K562 (cell line): ENCODE data around the gene PPIL1. TPM values are rescaled to one million over a fixed set of nuclear protein-coding genes. Genes with fewer than 3 reads are reported as not detected.

Experiments
- BACH1 ChIP-seq: fragments of 200-800 bp; sonication (Bioruptor generic); IDR thresholded peaks from 2 replicates; pipeline ENCODE4 v1.6.1; 2016; ENCODE audit warnings: missing genetic modification characterization, missing compliant biosample characterization
- CBX3 ChIP-seq, 2 experiments: IDR thresholded peaks; 1 replicate in 1 of 2; 2 replicates in 1 of 2; pipeline ENCODE4 v1.6.1; 2012; ENCODE audit warnings: inconsistent platforms in 2 of 2, low read length in 2 of 2, borderline replicate concordance in 1 of 2, control low read depth in 1 of 2
- CBX8 ChIP-seq: fragments of 200-600 bp; sonication (generic); IDR thresholded peaks from 2 replicates; pipeline ENCODE4 v1.6.1; 2012; ENCODE audit warnings: borderline replicate concordance, mixed run types, low read depth, mild to moderate bottlenecking, moderate library complexity, mixed read lengths, low read length, control low read depth, inconsistent platforms; ENCODE audit not compliant: poor library complexity, severe bottlenecking; ENCODE audit errors: extremely low read depth
- CREB3 ChIP-seq: fragments of 450-650 bp; conservative IDR thresholded peaks from 2 replicates; pipeline ENCODE4 v1.6.1; 2016; ENCODE audit warnings: missing genetic modification characterization, low read depth, mild to moderate bottlenecking, missing compliant biosample characterization, moderate library complexity
- E4F1 ChIP-seq: fragments of 250-450 bp; sonication (Bioruptor Pico); IDR thresholded peaks from 2 replicates; pipeline ENCODE4 v1.5.0; 2021; ENCODE audit warnings: mild to moderate bottlenecking, borderline replicate concordance
- EP300 ChIP-seq: IDR thresholded peaks from 2 replicates; pipeline ENCODE4 v1.6.1; 2012; ENCODE audit warnings: low read length, improper control_type of control experiment
- GABPA ChIP-seq: fragments of 200-800 bp; sonication (Bioruptor generic); conservative IDR thresholded peaks from 2 replicates; pipeline ENCODE4 v1.6.1; 2016; ENCODE audit warnings: low read depth, missing genetic modification characterization, missing compliant biosample characterization
- MIER1 ChIP-seq: fragments of 450-650 bp; IDR thresholded peaks from 2 replicates; pipeline ENCODE4 v1.6.1; 2016; ENCODE audit warnings: antibody characterized with exemption, mild to moderate bottlenecking, low read depth
- MLLT1 ChIP-seq, 2 experiments: fragments of 450-650 bp; IDR thresholded peaks; 2 replicates each; pipeline ENCODE4 v1.6.1; 2016
- MTA3 ChIP-seq: fragments of 450-650 bp; formaldehyde crosslinking; IDR thresholded peaks from 2 replicates; pipeline ENCODE4 v1.6.1; 2017; ENCODE audit warnings: mild to moderate bottlenecking, borderline replicate concordance
- NRF1 ChIP-seq, 2 experiments: fragments of 450-650 bp; IDR thresholded peaks in 1 of 2; conservative IDR thresholded peaks in 1 of 2; 2 replicates each; pipeline ENCODE4 v1.6.1; 2014; ENCODE audit warnings: mild to moderate bottlenecking in 2 of 2
- PHB2 ChIP-seq: fragments of 450-650 bp; IDR thresholded peaks from 2 replicates; pipeline ENCODE4 v1.6.1; 2017; ENCODE audit warnings: low read depth
- PTTG1 ChIP-seq: fragments of 450-650 bp; IDR thresholded peaks from 2 replicates; pipeline ENCODE4 v1.6.1; 2016; ENCODE audit warnings: low read depth, mild to moderate bottlenecking, missing genetic modification characterization, missing compliant biosample characterization
- SAP30 ChIP-seq: fragments of 200-600 bp; sonication (generic); IDR thresholded peaks from 2 replicates; pipeline ENCODE4 v1.6.1; 2012; ENCODE audit warnings: borderline replicate concordance, low read depth, mild to moderate bottlenecking, moderate library complexity, low read length, control low read depth, inconsistent platforms; ENCODE audit not compliant: insufficient read depth, poor library complexity, severe bottlenecking
- SMARCC2 ChIP-seq: fragments of 450-650 bp; IDR thresholded peaks from 2 replicates; pipeline ENCODE4 v1.6.1; 2017; ENCODE audit warnings: antibody characterized with exemption, moderate library complexity, mild to moderate bottlenecking, low read depth
- STAG1 ChIP-seq: sonication (generic); formaldehyde crosslinking; IDR thresholded peaks from 2 replicates; pipeline ENCODE4 v1.5.0; 2020; ENCODE audit warnings: missing genetic modification reagents, borderline replicate concordance
- TEAD1 ChIP-seq, 2 experiments: fragments of 450-650 bp in 1 of 2; sonication (generic) in 1 of 2; formaldehyde crosslinking; IDR thresholded peaks; 2 replicates each; pipeline versions ENCODE4 v1.4.0 to v1.8.0; 2020 to 2022; ENCODE audit warnings: mild to moderate bottlenecking in 2 of 2, missing genetic modification reagents in 1 of 2
- ZNF134 ChIP-seq: fragments of 250-450 bp; sonication (Bioruptor Pico); conservative IDR thresholded peaks from 2 replicates; pipeline ENCODE4 v1.4.0; 2020
- ZNF263 ChIP-seq: sonication (generic); formaldehyde crosslinking; IDR thresholded peaks from 2 replicates; pipeline ENCODE4 v1.8.0; 2022; ENCODE audit warnings: mild to moderate bottlenecking, missing genetic modification reagents, borderline replicate concordance
- ZNF511 ChIP-seq: sonication (generic); formaldehyde crosslinking; IDR thresholded peaks from 2 replicates; pipeline ENCODE4 v1.8.0; 2022; ENCODE audit warnings: mild to moderate bottlenecking, missing genetic modification reagents
- ZNF780A ChIP-seq: fragments of 250-450 bp; sonication (Bioruptor Pico); IDR thresholded peaks from 2 replicates; pipeline ENCODE4 v1.5.0; 2021; ENCODE audit warnings: mild to moderate bottlenecking
- polyA plus RNA-seq, 8 experiments: library from polyadenylated mRNA; depleted of rRNA in 4 of 8; stranded (reverse) in 5 of 8; unstranded in 3 of 8; fragments of >200 nt; fragmentation: Nextera tagmentation in 2 of 8; fragmentation: Illumina TruSeq in 1 of 8; extraction: Ambion mirVana in 2 of 8; extraction: Trizol in 1 of 8; gene quantifications; 2 replicates each; pipeline versions ENCODE4 v1.2.1 to v1.2.3, GENCODE V29; 2011 to 2014; ENCODE audit warnings: inconsistent platforms in 1 of 8, missing spikeins in 1 of 8
- total RNA-seq, 7 experiments: library from RNA; depleted of rRNA in 6 of 7; stranded (reverse); fragments of >200 nt in 6 of 7; fragmentation: Illumina TruSeq in 2 of 7; extraction: Trizol in 2 of 7; gene quantifications; 2 replicates each; pipeline versions ENCODE4 v1.2.1 to v1.2.3, GENCODE V29; 2011 to 2021; ENCODE audit warnings: low replicate concordance in 1 of 7

Gene PPIL1
- total and polyA plus RNA-seq, 9 of the 15 experiments (the other 6 are each of a cell fraction or from before 2014, with no cell fraction given), result 65.8 to 205 (median 130) TPM

GRCh38 chr6:36848658-36849441 is 25.8 kb downstream of the PPIL1 start (continued):
- TF ChIP-seq E4F1 (no peak), CBX8 (no peak), PHB2 (no peak), STAG1 (CRISPR knock-in tag) (no peak; the same call in 1 of the 2 replicates), MTA3 (peak; percentile 68; the same call in 1 of the 2 replicates), CBX3 (IDR thresholded peaks at IDR 0.05; ENCODE audit: borderline replicate concordance in 1 of 2, low read length in 2 of 2) (peak in 1 of 2 experiments; percentile 82; a peak in 1 of 3 replicates), GABPA (0 out of 2 replicates have a peak, but pooled peaks have one; percentile 3), ZNF134 (0 out of 2 replicates have a peak, but pooled peaks have one; percentile 36), ZNF511 (CRISPR knock-in tag) (peak; percentile 61; the same call in 1 of the 2 replicates), MLLT1 (IDR thresholded peaks at IDR 0.05) (no peak), PTTG1 (tag) (no peak), ZNF263 (CRISPR knock-in tag) (peak; percentile 58; the same call in 1 of the 2 replicates), MIER1 (no peak), TEAD1 (CRISPR knock-in tag; IDR thresholded peaks at IDR 0.05) (0 out of 4 replicates have a peak, but pooled peaks have one; percentile 40 to 66), NRF1 (conservative IDR thresholded peaks at IDR 0.05 in 1 of 2, IDR thresholded peaks at IDR 0.05 in 1 of 2) (peak; percentile 56 to 72), BACH1 (tag) (no peak), ZNF780A (CRISPR knock-in tag) (no peak), CREB3 (no peak), SAP30 (peak; percentile 81), EP300 (peak; percentile 76), SMARCC2 (no peak)
